GM12892 (cell line): Measurements from ENCODE around the gene FAM110D.

Experiments used
- POLR2A ChIP-seq: IDR thresholded peaks from 2 replicates; pipeline ENCODE4 v1.6.1; 2011; ENCODE audit warnings: low read depth, low read length, control low read depth
- POLR2AphosphoS5 ChIP-seq: IDR thresholded peaks from 2 replicates; pipeline ENCODE4 v1.6.1; 2011; ENCODE audit warnings: low read depth, low read length, control low read depth

GRCh38 chr1:26109229-26110164 is 49.4 kb upstream of the FAM110D start:
- TF ChIP-seq POLR2A (no peak), POLR2AphosphoS5 (no peak)
